Right lobe of liver (tissue), 6 donors: Measurements from ENCODE around the gene SLC17A9. TPM values are rescaled to one million over a fixed set of nuclear protein-coding genes. Genes with fewer than 3 reads are reported as not detected.
A peak's percentile ranks its signal among the peaks of the same experiment; 100 is the strongest.

ENCODE experiments used
- ATAC-seq, 4 donors: fragments of 200-7000 bp; cut with Tn5 transposase; one replicate each; pipeline ENCODE4 v1.9.1; 2020; ENCODE audit warnings: mild to moderate bottlenecking in 4 of 4, moderate library complexity in 4 of 4
- DNase-seq, 3 donors: peaks; one replicate each; pipeline ENCODE4 v3.0.0-alpha.2; 2020
- H3K27ac ChIP-seq, 3 donors: fragments of 200-600 bp; one replicate each; pipeline ENCODE4 v1.8.0; 2022
- H3K27me3 ChIP-seq, 2 donors: fragments of 200-600 bp; one replicate each; pipeline ENCODE4 v1.8.0; 2022
- H3K36me3 ChIP-seq, 4 donors: fragments of 200-600 bp; sonication (generic) in 1 of 4; one replicate each; pipeline versions ENCODE4 v1.5.1 to v1.8.0; 2017 to 2022; ENCODE audit warnings: control low read depth in 1 of 4
- H3K4me1 ChIP-seq, 4 donors: fragments of 200-600 bp; sonication (generic) in 1 of 4; one replicate each; pipeline versions ENCODE4 v1.5.1 to v1.8.0; 2017 to 2022; ENCODE audit warnings: control low read depth in 1 of 4
- H3K4me3 ChIP-seq, 3 donors: fragments of 200-600 bp; one replicate each; pipeline ENCODE4 v1.8.0; 2022
- H3K9me3 ChIP-seq, 4 donors: fragments of 200-600 bp; sonication (generic) in 1 of 4; one replicate each; pipeline versions ENCODE4 v1.5.1 to v1.8.0; 2017 to 2022; ENCODE audit warnings: control low read depth in 1 of 4
- POLR2A ChIP-seq: fragments of 450-650 bp; IDR thresholded peaks from one replicate; pipeline ENCODE4 v1.6.1; 2017; ENCODE audit warnings: antibody characterized with exemption, mild to moderate bottlenecking
- WGBS: methylation state at CpG from one replicate; pipeline ENCODE4 v1.1.6; 2018; ENCODE audit warnings: low coverage, low lambda C conversion rate; ENCODE audit not compliant: insufficient coverage; ENCODE audit errors: missing lambda C conversion rate; 5-methylcytosine and 5-hydroxymethylcytosine counted together
- intact Hi-C, 2 donors: fragments of 100-400 bp; cut with DNase I; formaldehyde crosslinking; loops; one replicate each; pipeline versions ENCODE4 v1.11.2 to v1.14.1; 2022
- total RNA-seq, 6 experiments: library from RNA; depleted of rRNA in 2 of 6; stranded (reverse); fragments of >200 nt in 2 of 6; fragmentation: NEBNext Ultra II Directional in 3 of 6; extraction: Animal tissue kit (Norgen Biotek cat#: 25700) in 3 of 6; gene quantifications; one replicate each; pipeline versions ENCODE4 v1.1.0 to v1.2.4, GENCODE V29; 2016 to 2023
- TF ChIP-seq, protein P1 (sequence below), 4 donors: fragments of 200-600 bp in 3 of 4; fragments of 450-650 bp in 1 of 4; IDR thresholded peaks; one replicate each; pipeline versions ENCODE4 v1.5.1 to v1.8.0; 2016 to 2022; ENCODE audit warnings: antibody characterized with exemption in 4 of 4, mild to moderate bottlenecking in 2 of 4
- donor health status: DM: no; HTN: yes; CAD: no.
- donor health status: DM: no; HTN: no; CAD: no.
- donor health status: DM: no; HTN: no; CAD: no.
- donor health status: DM: no; HTN: yes; CAD: no.
- donor health status: DM: no; HTN: yes; CAD: no.

The SLC17A9 gene
- total RNA-seq, 6 experiments from 2014 or later, result 29.8 to 99.4 (median 54.1) TPM

DNA sequence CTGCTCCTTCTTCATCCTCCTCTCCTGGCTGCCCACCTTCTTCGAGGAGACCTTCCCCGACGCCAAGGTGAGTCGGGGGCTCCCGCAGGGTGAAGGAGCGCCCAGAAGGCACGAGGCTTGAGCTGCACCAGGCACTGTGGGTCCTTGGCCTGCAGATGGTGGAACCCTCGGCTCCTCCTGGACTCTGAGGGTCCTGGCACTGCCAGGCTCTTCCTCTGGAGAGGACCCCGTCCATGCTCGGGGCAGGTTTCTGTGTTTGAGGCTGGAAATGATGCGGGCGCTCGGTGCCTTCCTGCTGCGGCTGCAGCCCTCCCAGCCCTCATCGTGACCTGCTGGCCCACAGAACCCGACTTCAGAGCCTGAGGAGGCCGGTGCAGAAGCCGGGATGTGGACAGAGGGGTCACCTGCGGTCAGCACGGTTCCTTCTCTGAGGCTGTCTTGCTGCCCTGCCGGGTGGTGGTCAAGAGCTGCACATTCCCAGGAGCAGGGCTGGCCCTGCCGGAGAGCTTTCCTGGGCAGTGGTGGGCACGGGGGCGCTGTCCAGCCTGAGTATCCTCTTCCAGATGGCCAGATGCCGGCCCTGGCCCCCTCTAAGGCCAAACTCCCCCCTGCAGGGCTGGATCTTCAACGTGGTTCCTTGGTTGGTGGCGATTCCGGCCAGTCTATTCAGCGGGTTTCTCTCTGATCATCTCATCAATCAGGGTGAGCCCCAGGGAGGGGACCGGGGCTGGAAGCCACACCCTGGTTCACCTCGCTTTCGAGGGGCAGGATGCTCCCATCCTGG is 11.3 kb downstream of the SLC17A9 start:
- Histone ChIP-seq H3K9me3 (no peaks in the 10 kb centered on the region), H3K27ac (no peak overlapping the region), H3K36me3 (peaks cover 0 to 49% (median 21%) of the 10 kb centered on the region in 4 donors), H3K4me3 (no peak overlapping the region), H3K27me3 (no peaks in the 10 kb centered on the region), H3K4me1 (peaks cover 0 to 5% (median 0%) of the 10 kb centered on the region in 4 donors)
- DNase-seq, result peak in 1 of 3 donors; percentile 44
- WGBS, result 83% methylated on average over 6 of the region's 32 CpGs
- intact Hi-C loops, result loop anchor here in 1 of 2 donors (10.0 kb wide), 1 partner anchor 59 kb away; no protein-coding TSS in a partner anchor
- no peak for TF ChIP-seq POLR2A
- TF ChIP-seq, protein P1, sequence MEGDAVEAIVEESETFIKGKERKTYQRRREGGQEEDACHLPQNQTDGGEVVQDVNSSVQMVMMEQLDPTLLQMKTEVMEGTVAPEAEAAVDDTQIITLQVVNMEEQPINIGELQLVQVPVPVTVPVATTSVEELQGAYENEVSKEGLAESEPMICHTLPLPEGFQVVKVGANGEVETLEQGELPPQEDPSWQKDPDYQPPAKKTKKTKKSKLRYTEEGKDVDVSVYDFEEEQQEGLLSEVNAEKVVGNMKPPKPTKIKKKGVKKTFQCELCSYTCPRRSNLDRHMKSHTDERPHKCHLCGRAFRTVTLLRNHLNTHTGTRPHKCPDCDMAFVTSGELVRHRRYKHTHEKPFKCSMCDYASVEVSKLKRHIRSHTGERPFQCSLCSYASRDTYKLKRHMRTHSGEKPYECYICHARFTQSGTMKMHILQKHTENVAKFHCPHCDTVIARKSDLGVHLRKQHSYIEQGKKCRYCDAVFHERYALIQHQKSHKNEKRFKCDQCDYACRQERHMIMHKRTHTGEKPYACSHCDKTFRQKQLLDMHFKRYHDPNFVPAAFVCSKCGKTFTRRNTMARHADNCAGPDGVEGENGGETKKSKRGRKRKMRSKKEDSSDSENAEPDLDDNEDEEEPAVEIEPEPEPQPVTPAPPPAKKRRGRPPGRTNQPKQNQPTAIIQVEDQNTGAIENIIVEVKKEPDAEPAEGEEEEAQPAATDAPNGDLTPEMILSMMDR (IDR thresholded peaks at IDR 0.05), result no peak
- no peak for ATAC-seq

GRCh38 chr20:62964700-62965099 is 12.2 kb downstream of the SLC17A9 start:
- Histone ChIP-seq H3K36me3 (peaks cover 0 to 46% (median 18%) of the 10 kb centered on the region in 4 donors), H3K9me3 (no peaks in the 10 kb centered on the region), H3K27me3 (no peaks in the 10 kb centered on the region), H3K4me3 (no peak overlapping the region), H3K27ac (no peak overlapping the region), H3K4me1 (peaks cover 0 to 5% (median 0%) of the 10 kb centered on the region in 4 donors)
- intact Hi-C loops, result loop anchor here in 1 of 2 donors (10.0 kb wide), 1 partner anchor 60 kb away; no protein-coding TSS in a partner anchor
- DNase-seq (peak in 1 of 3 donors; percentile 36), ATAC-seq (no peak)
- 69% methylated on average over 8 of the region's 20 CpGs for WGBS
- TF ChIP-seq POLR2A, result no peak

- ATAC-seq (no peak), DNase-seq (peak in 1 of 3 donors; percentile 50)
- Histone ChIP-seq H3K27ac (no peak overlapping the region), H3K27me3 (no peaks in the 10 kb centered on the region), H3K9me3 (no peaks in the 10 kb centered on the region), H3K4me1 (peaks cover 0 to 5% (median 0%) of the 10 kb centered on the region in 4 donors), H3K4me3 (no peak overlapping the region), H3K36me3 (peaks cover 0 to 39% (median 14%) of the 10 kb centered on the region in 4 donors)
- WGBS, result 97% methylated on average over 5 of the region's 19 CpGs
- intact Hi-C loops, result loop anchor here in 1 of 2 donors (10.0 kb wide), 1 partner anchor 61 kb away; no protein-coding TSS in a partner anchor
- no peak for TF ChIP-seq POLR2A
- TF ChIP-seq, protein P1 (IDR thresholded peaks at IDR 0.05), result no peak
Observed at GRCh38 chr20:62965363-62965771, 12.9 kb downstream of the SLC17A9 start.

DNA sequence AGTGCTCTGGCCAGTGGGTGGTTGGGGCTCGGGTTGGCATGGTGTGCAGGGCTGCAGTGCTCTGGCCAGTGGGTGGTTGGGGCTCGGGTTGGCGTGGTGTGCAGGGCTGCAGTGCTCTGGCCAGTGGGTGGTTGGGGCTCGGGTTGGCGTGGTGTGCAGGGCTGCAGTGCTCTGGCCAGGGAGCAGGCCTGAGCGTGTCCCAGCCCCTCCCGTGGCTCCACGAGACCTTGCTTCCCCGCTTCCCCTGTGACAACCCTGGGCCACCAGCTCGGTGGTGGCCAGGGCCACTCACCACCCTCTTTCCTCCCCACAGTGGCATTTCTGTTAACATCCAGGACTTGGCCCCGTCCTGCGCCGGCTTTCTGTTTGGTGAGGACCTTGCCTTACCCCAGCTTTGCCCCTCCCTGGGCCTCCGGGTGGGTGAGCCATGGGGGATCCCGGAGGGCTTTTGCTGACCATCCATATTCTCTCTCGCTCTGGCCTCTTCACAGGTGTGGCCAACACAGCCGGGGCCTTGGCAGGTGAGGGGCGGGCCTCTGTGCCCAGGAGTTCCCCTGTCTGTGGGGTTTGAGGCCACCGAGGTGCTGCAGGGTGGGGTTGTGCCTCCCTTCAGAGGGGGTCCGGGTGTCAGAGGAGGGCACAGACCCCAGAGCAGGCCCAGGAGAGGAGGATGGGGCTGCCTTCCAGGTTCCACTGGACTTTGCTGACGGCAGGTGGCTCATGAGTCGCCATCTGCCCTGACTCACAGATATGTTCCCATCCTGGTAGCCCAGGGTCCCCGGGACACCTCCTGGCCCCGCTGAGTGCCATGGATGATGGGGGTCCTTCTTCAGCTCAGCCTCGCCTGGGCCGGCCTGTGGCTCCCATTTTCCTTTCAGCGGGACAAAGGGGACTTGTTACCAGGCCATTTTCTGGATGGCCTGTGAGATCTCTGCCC is 14.0 kb downstream of the SLC17A9 start:
- peak in 1 of 3 donors; percentile 44 for DNase-seq
- WGBS, result no CpG with 5 or more reads among the region's 27 CpGs
- H3K27ac ChIP-seq, result no peak overlapping the region
- ATAC-seq, result no peak
- intact Hi-C loops, result loop anchor here in 1 of 2 donors (10.0 kb wide), 1 partner anchor 62 kb away; no protein-coding TSS in a partner anchor
- no peaks in the 10 kb centered on the region for H3K27me3 ChIP-seq
- H3K36me3 ChIP-seq, result peaks cover 0 to 36% (median 13%) of the 10 kb centered on the region in 4 donors
- H3K4me1 ChIP-seq, result peaks cover 0 to 5% (median 0%) of the 10 kb centered on the region in 4 donors
- H3K9me3 ChIP-seq, result no peaks in the 10 kb centered on the region
- H3K4me3 ChIP-seq, result no peak overlapping the region
- TF ChIP-seq, protein P1 (IDR thresholded peaks at IDR 0.05), result no peak
- TF ChIP-seq POLR2A, result no peak
